Mesodermal cell (in vitro differentiated cells): Measurements from ENCODE around the gene EHMT1. TPM values are rescaled to one million over a fixed set of nuclear protein-coding genes. Genes with fewer than 3 reads are reported as not detected.

Source experiments
- H3K27ac ChIP-seq: 2 replicates; pipeline ENCODE4 v1.7.0; 2013; ENCODE audit warnings: mild to moderate bottlenecking, low read depth, low read length, moderate library complexity; ENCODE audit not compliant: severe bottlenecking
- H3K36me3 ChIP-seq: 2 replicates; pipeline ENCODE4 v1.7.1; 2013; ENCODE audit warnings: mild to moderate bottlenecking, low read length, moderate library complexity; ENCODE audit not compliant: control insufficient read depth, insufficient read depth
- H3K4me1 ChIP-seq: one replicate; pipeline ENCODE4 v1.7.1; 2013; ENCODE audit warnings: mild to moderate bottlenecking, low read length; ENCODE audit not compliant: insufficient read depth, control insufficient read depth, poor library complexity, severe bottlenecking
- H3K4me3 ChIP-seq: 2 replicates; pipeline ENCODE4 v1.7.0; 2013; ENCODE audit warnings: low read length, control low read depth, mild to moderate bottlenecking; ENCODE audit not compliant: insufficient read depth, poor library complexity, severe bottlenecking; ENCODE audit errors: extremely low read depth
- H3K9me3 ChIP-seq: 2 replicates; pipeline ENCODE4 v1.7.1; 2013; ENCODE audit warnings: mild to moderate bottlenecking, low read length, moderate library complexity; ENCODE audit not compliant: control insufficient read depth
- WGBS, 2 experiments: methylation state at CpG; one replicate each; pipeline ENCODE4 v1.1.5; 2013; ENCODE audit warnings: missing lambda C conversion rate in 2 of 2; ENCODE audit not compliant: insufficient coverage in 2 of 2; 5-methylcytosine and 5-hydroxymethylcytosine counted together
- polyA plus RNA-seq, 2 experiments: library from polyadenylated mRNA; stranded (reverse); fragments of 50-300 nt; gene quantifications; one replicate each; pipeline ENCODE4 v1.2.3, GENCODE V29; 2013

EHMT1 gene
- polyA plus RNA-seq (2013, experiment 1 of 2): 49.5 TPM
- polyA plus RNA-seq (2013, experiment 2 of 2): 46.4 TPM

GRCh38 chr9:137618105-137619067 is at the start of gene EHMT1:
TSS of gene EHMT1 (plus strand) at chr9:137619005. CDS start at chr9:137619029, 24 bp downstream.
- Histone ChIP-seq H3K36me3 (peaks cover 43% of the 10 kb centered on the region), H3K27ac (peak within 1 kb of the TSS; percentile 92)
- 1 to 3% methylated on average over 26 to 55 of the region's 94 CpGs for WGBS, 2 experiments

GRCh38 chr9:137569609-137570203 is 49.1 kb upstream of the EHMT1 start:
- Histone ChIP-seq H3K4me1 (no peaks in the 10 kb centered on the region), H3K4me3 (no peak overlapping the region), H3K9me3 (no peaks in the 10 kb centered on the region), H3K36me3 (peaks cover 40% of the 10 kb centered on the region), H3K27ac (no peak overlapping the region)
- 88 to 97% methylated on average over 5 of the region's 5 CpGs for WGBS, 2 experiments

More at GRCh38 chr9:137618105-137619067, at the start of gene EHMT1:
- Histone ChIP-seq H3K9me3 (no peaks in the 10 kb centered on the region), H3K4me3 (peak within 1 kb of the TSS; percentile 99), H3K4me1 (peaks cover 6% of the 10 kb centered on the region)

- H3K27ac ChIP-seq: no peak overlapping the region
- no peaks in the 10 kb centered on the region for H3K9me3 ChIP-seq
- peaks cover 45% of the 10 kb centered on the region for H3K36me3 ChIP-seq
- no peaks in the 10 kb centered on the region for H3K4me1 ChIP-seq
- no peak overlapping the region for H3K4me3 ChIP-seq
- 96 to 100% methylated on average over 2 of the region's 3 CpGs for WGBS, 2 experiments
Observed at GRCh38 chr9:137570566-137570965, 48.2 kb upstream of the EHMT1 start.

- no peak overlapping the region for H3K4me3 ChIP-seq
- peaks cover 8% of the 10 kb centered on the region for H3K4me1 ChIP-seq
- peaks cover 53% of the 10 kb centered on the region for H3K36me3 ChIP-seq
- WGBS, 2 experiments: 95 to 97% methylated on average over 10 of the region's 10 CpGs
- no peaks in the 10 kb centered on the region for H3K9me3 ChIP-seq
- H3K27ac ChIP-seq: no peak overlapping the region
Observed at GRCh38 chr9:137574192-137574591, 44.6 kb upstream of the EHMT1 start.

GRCh38 chr9:137575364-137575715 is 43.5 kb upstream of the EHMT1 start:
- no peak overlapping the region for H3K27ac ChIP-seq
- H3K4me3 ChIP-seq: no peak overlapping the region
- H3K9me3 ChIP-seq: no peaks in the 10 kb centered on the region
- 94% methylated on average over 9 of the region's 9 CpGs for WGBS, 2 experiments
- peaks cover 57% of the 10 kb centered on the region for H3K36me3 ChIP-seq
- peaks cover 8% of the 10 kb centered on the region for H3K4me1 ChIP-seq

GRCh38 chr9:137575716-137576411 is 42.9 kb upstream of the EHMT1 start:
- Histone ChIP-seq H3K4me3 (no peak overlapping the region), H3K4me1 (peaks cover 8% of the 10 kb centered on the region), H3K36me3 (peaks cover 52% of the 10 kb centered on the region), H3K27ac (no peak overlapping the region), H3K9me3 (no peaks in the 10 kb centered on the region)
- 98 to 100% methylated on average over 2 to 6 of the region's 12 CpGs for WGBS, 2 experiments

- H3K36me3 ChIP-seq: peaks cover 58% of the 10 kb centered on the region
- WGBS, 2 experiments: 4 to 6% methylated on average over 81 to 82 of the region's 82 CpGs
Observed at GRCh38 chr9:137578518-137579258, 40.1 kb upstream of the EHMT1 start, which contains the start of gene DPH7. TSS of gene DPH7 (minus strand) at chr9:137578925. CDS start at chr9:137578777, 148 bp downstream.

GRCh38 chr9:137579259-137579604 is 39.6 kb upstream of the EHMT1 start:
- peaks cover 59% of the 10 kb centered on the region for H3K36me3 ChIP-seq
- H3K4me1 ChIP-seq: peaks cover 8% of the 10 kb centered on the region
- WGBS, 2 experiments: 67 to 72% methylated on average over 16 to 19 of the region's 19 CpGs
- H3K27ac ChIP-seq: peak overlapping the region; percentile 64
- H3K9me3 ChIP-seq: no peaks in the 10 kb centered on the region
- H3K4me3 ChIP-seq: peak overlapping the region; percentile 93

More at GRCh38 chr9:137578518-137579258, 40.1 kb upstream of the EHMT1 start, which contains the start of gene DPH7:
- peak within 1 kb of the TSS; percentile 93 for H3K4me3 ChIP-seq
- no peaks in the 10 kb centered on the region for H3K9me3 ChIP-seq
- peaks cover 8% of the 10 kb centered on the region for H3K4me1 ChIP-seq
- peak within 1 kb of the TSS; percentile 73 for H3K27ac ChIP-seq

GRCh38 chr9:137580209-137580953 is 38.4 kb upstream of the EHMT1 start:
- 90 to 94% methylated on average over 21 to 22 of the region's 23 CpGs for WGBS, 2 experiments
- H3K4me1 ChIP-seq: peaks cover 8% of the 10 kb centered on the region
- peaks cover 59% of the 10 kb centered on the region for H3K36me3 ChIP-seq
- no peak overlapping the region for H3K4me3 ChIP-seq
- H3K9me3 ChIP-seq: no peaks in the 10 kb centered on the region
- no peak overlapping the region for H3K27ac ChIP-seq
